ENCODE data around the gene ANKRD11.
"Not testable (repeated sequence)": the region's sequence is repeated elsewhere in the genome, so short reads cannot be mapped to it uniquely, and the experiment has no call there.

The ANKRD11 gene

DNA sequence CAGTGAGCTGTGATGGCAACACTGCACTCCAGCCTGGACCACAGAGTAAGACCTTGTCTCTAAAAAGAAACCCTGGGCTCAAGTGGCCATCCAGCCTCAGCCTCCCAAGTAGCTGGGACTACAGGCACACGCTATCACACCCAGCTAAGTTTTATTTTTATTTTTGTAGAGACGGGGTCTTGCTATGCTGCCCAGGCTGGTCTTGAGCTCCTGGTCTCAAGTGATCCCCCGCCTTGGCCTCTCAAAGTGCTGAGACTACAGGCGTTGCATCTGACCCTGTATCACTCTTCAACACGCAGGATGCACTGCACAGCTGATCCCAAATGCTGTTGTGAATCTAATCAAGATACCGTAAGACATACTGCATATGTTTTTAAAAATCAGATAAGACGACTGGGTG lies 23.0 kb downstream of the ANKRD11 start:
- Histone ChIP-seq H3K36me3 (ENCODE audit: control insufficient read depth, insufficient read depth, low read length) (no peaks in the 10 kb centered on the region), H3K4me1 (ENCODE audit: control insufficient read depth, insufficient read depth, low read length, poor library complexity, severe bottlenecking) (peaks cover 29% of the 10 kb centered on the region), H3K4me3 (ENCODE audit: insufficient read depth, low read depth, low read length, poor library complexity, severe bottlenecking) (no peak overlapping the region), H3K27ac (ENCODE audit: insufficient read depth, low read length, poor library complexity, severe bottlenecking) (no peak overlapping the region), H3K27me3 (replicated peaks; ENCODE audit: control insufficient read depth, insufficient read depth, low read length, poor library complexity, severe bottlenecking) (no peaks in the 10 kb centered on the region), H3K9me3 (ENCODE audit: control insufficient read depth, low read length) (no peaks in the 10 kb centered on the region)
- DNase-seq, result no peak

DNA sequence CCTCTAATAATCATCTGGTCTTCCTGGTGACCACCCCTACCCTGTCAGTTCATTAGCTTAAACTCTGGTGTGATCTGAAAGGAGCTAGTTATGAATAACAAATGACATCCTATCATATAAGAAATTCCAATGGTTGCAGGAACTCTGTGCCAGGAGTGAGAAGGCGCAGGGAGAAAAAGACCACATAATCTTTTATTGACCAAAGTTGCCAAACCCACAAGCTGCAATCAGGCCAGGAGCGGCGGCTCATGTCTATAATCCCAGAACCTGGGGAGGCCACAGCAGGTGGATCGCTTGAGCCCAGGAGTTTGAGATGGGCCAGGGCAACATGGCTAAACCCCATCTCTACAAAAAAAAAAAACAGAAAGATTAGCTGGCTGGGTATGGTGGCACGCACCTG lies 23.4 kb downstream of the ANKRD11 start:
- no peak for DNase-seq
- Histone ChIP-seq H3K27me3 (replicated peaks; ENCODE audit: control insufficient read depth, insufficient read depth, low read length, poor library complexity, severe bottlenecking) (no peaks in the 10 kb centered on the region), H3K4me3 (ENCODE audit: insufficient read depth, low read depth, low read length, poor library complexity, severe bottlenecking) (no peak overlapping the region), H3K9me3 (ENCODE audit: control insufficient read depth, low read length) (no peaks in the 10 kb centered on the region), H3K36me3 (ENCODE audit: control insufficient read depth, insufficient read depth, low read length) (no peaks in the 10 kb centered on the region), H3K4me1 (ENCODE audit: control insufficient read depth, insufficient read depth, low read length, poor library complexity, severe bottlenecking) (peaks cover 24% of the 10 kb centered on the region), H3K27ac (ENCODE audit: insufficient read depth, low read length, poor library complexity, severe bottlenecking) (no peak overlapping the region)

DNA sequence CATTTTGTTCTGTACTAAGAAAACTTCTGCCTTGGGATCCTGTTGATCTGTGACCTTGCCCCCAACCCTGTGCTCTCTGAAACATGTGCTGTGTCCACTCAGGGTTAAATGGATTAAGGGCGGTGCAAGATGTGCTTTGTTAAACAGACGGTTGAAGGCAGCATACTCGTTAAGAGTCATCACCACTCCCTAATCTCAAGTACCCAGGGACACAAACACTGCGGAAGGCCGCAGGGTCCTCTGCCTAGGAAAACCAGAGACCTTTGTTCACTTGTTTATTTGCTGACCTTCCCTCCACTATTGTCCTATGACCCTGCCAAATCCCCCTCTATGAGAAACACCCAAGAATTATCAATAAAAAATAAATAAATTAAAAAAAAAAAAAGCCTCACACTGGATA lies 27.0 kb downstream of the ANKRD11 start:
- not testable (repeated sequence) for H3K27ac ChIP-seq (ENCODE audit: insufficient read depth, low read length, poor library complexity, severe bottlenecking); H3K4me3 ChIP-seq (ENCODE audit: insufficient read depth, low read depth, low read length, poor library complexity, severe bottlenecking); DNase-seq; H3K36me3 ChIP-seq (ENCODE audit: control insufficient read depth, insufficient read depth, low read length); H3K27me3 ChIP-seq (replicated peaks; ENCODE audit: control insufficient read depth, insufficient read depth, low read length, poor library complexity, severe bottlenecking); H3K9me3 ChIP-seq (ENCODE audit: control insufficient read depth, low read length)
- H3K4me1 ChIP-seq (ENCODE audit: control insufficient read depth, insufficient read depth, low read length, poor library complexity, severe bottlenecking), result peaks cover 13% of the 10 kb centered on the region

DNA sequence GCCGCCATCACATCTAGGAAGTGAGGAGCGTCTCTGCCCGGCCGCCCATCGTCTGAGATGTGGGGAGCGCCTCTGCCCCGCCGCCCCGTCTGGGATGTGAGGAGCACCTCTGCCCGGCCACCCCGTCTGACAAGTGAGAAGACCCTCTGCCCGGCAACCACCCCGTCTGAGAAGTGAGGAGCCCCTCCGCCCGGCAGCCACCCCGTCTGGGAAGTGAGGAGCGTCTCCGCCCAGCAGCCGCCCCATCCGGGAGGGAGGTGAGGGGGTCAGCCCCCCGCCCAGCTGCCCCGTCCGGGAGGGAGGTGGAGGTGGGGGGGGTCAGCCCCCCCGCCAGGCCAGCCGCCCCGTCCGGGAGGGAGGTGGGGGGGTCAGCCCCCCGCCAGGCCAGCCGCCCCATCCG lies 27.7 kb downstream of the ANKRD11 start:
- not testable (repeated sequence) for H3K27ac ChIP-seq (ENCODE audit: insufficient read depth, low read length, poor library complexity, severe bottlenecking); H3K4me3 ChIP-seq (ENCODE audit: insufficient read depth, low read depth, low read length, poor library complexity, severe bottlenecking); DNase-seq; H3K9me3 ChIP-seq (ENCODE audit: control insufficient read depth, low read length); H3K36me3 ChIP-seq (ENCODE audit: control insufficient read depth, insufficient read depth, low read length); H3K27me3 ChIP-seq (replicated peaks; ENCODE audit: control insufficient read depth, insufficient read depth, low read length, poor library complexity, severe bottlenecking)
- peaks cover 13% of the 10 kb centered on the region for H3K4me1 ChIP-seq (ENCODE audit: control insufficient read depth, insufficient read depth, low read length, poor library complexity, severe bottlenecking)

DNA sequence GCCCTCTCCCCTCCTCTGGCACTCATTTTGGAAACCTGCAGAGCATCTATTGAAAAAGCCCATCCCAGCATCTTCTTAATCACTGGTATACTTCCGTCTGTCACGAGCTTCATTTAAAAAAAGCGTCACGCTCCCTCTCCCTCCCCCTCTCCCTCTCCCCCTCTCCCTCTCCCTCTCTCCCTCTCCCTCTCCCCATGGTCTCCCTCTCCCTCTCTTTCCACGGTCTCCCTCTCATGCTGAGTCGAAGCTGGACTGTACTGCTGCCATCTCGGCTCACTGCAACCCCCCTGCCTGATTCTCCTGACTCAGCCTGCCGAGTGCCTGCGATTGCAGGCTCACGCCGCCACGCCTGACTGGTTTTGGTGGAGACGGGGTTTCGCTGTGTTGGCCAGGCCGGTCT lies 28.5 kb downstream of the ANKRD11 start:
- H3K4me1 ChIP-seq (ENCODE audit: control insufficient read depth, insufficient read depth, low read length, poor library complexity, severe bottlenecking); H3K36me3 ChIP-seq (ENCODE audit: control insufficient read depth, insufficient read depth, low read length); H3K27ac ChIP-seq (ENCODE audit: insufficient read depth, low read length, poor library complexity, severe bottlenecking); H3K9me3 ChIP-seq (ENCODE audit: control insufficient read depth, low read length); H3K27me3 ChIP-seq (replicated peaks; ENCODE audit: control insufficient read depth, insufficient read depth, low read length, poor library complexity, severe bottlenecking); DNase-seq; H3K4me3 ChIP-seq (ENCODE audit: insufficient read depth, low read depth, low read length, poor library complexity, severe bottlenecking): not testable (repeated sequence)

DNA sequence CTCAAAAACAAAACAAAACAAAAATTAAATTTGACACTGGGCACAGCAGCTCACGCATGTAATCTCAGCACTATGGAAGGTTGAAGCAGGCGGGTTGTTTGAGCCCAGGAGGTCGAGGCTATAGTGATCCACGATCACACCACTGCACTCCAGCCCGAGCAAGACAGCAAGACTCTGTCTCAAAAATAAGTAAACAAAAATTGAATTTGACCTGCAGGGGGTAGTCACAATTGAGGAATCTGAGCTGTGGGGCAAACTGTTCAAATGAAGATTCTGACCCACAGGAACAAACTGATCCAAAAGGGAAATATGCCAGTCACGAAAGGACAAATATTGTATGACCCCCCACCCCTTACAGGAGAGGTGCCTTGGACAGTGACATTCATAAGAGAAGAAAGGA lies 29.8 kb downstream of the ANKRD11 start:
- H3K27me3 ChIP-seq (replicated peaks; ENCODE audit: control insufficient read depth, insufficient read depth, low read length, poor library complexity, severe bottlenecking), result no peaks in the 10 kb centered on the region
- no peak overlapping the region for H3K4me3 ChIP-seq (ENCODE audit: insufficient read depth, low read depth, low read length, poor library complexity, severe bottlenecking)
- H3K36me3 ChIP-seq (ENCODE audit: control insufficient read depth, insufficient read depth, low read length), result peaks cover 5% of the 10 kb centered on the region
- H3K4me1 ChIP-seq (ENCODE audit: control insufficient read depth, insufficient read depth, low read length, poor library complexity, severe bottlenecking), result peaks cover 9% of the 10 kb centered on the region
- H3K27ac ChIP-seq (ENCODE audit: insufficient read depth, low read length, poor library complexity, severe bottlenecking), result no peak overlapping the region
- DNase-seq, result no peak
- H3K9me3 ChIP-seq (ENCODE audit: control insufficient read depth, low read length), result no peaks in the 10 kb centered on the region

DNA sequence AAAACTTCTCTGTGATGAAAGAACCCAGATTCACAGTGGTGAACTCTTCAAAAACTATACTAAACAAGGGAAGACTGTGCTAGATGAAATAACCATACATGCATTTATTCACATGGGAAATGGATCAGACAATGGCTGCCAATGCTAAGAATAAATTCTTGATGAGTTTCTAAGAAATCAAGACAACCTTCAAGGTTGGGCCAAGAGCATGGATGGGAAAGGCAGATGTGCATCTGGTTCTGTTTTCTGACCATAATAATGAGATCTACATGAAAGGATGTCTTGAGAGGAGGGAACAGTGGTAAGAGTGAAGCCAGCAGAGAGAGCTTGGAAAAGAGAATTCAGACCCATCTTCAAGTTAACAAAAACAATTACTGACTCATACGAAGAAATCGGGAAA lies 31.4 kb downstream of the ANKRD11 start:
- Histone ChIP-seq H3K27me3 (replicated peaks; ENCODE audit: control insufficient read depth, insufficient read depth, low read length, poor library complexity, severe bottlenecking) (no peaks in the 10 kb centered on the region), H3K36me3 (ENCODE audit: control insufficient read depth, insufficient read depth, low read length) (peaks cover 5% of the 10 kb centered on the region), H3K4me1 (ENCODE audit: control insufficient read depth, insufficient read depth, low read length, poor library complexity, severe bottlenecking) (peaks cover 16% of the 10 kb centered on the region), H3K9me3 (ENCODE audit: control insufficient read depth, low read length) (no peaks in the 10 kb centered on the region), H3K27ac (ENCODE audit: insufficient read depth, low read length, poor library complexity, severe bottlenecking) (no peak overlapping the region), H3K4me3 (ENCODE audit: insufficient read depth, low read depth, low read length, poor library complexity, severe bottlenecking) (no peak overlapping the region)
- DNase-seq, result no peak

DNA sequence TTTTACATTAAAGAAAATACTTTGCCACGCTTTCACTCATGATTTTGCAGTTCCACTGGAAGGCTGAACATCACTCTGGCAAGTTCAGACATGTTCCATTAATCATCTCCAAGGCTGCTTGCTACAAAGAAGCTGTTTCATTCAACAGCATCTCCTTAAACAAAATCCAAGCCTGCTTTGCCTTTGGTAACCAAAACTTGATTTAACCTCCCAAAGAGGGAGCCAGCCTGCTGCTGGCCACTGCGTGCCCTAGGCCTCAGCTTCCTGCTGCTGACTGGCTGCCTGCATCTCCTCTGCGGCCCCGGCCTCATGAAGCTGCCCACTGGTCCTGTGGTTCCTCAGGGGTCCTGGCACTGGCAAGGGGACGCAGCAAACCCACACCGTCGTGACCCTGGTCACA lies 31.8 kb downstream of the ANKRD11 start:
- Histone ChIP-seq H3K4me3 (ENCODE audit: insufficient read depth, low read depth, low read length, poor library complexity, severe bottlenecking) (no peak overlapping the region), H3K9me3 (ENCODE audit: control insufficient read depth, low read length) (no peaks in the 10 kb centered on the region), H3K4me1 (ENCODE audit: control insufficient read depth, insufficient read depth, low read length, poor library complexity, severe bottlenecking) (peaks cover 20% of the 10 kb centered on the region), H3K27ac (ENCODE audit: insufficient read depth, low read length, poor library complexity, severe bottlenecking) (no peak overlapping the region), H3K36me3 (ENCODE audit: control insufficient read depth, insufficient read depth, low read length) (peaks cover 5% of the 10 kb centered on the region), H3K27me3 (replicated peaks; ENCODE audit: control insufficient read depth, insufficient read depth, low read length, poor library complexity, severe bottlenecking) (no peaks in the 10 kb centered on the region)
- no peak for DNase-seq

DNA sequence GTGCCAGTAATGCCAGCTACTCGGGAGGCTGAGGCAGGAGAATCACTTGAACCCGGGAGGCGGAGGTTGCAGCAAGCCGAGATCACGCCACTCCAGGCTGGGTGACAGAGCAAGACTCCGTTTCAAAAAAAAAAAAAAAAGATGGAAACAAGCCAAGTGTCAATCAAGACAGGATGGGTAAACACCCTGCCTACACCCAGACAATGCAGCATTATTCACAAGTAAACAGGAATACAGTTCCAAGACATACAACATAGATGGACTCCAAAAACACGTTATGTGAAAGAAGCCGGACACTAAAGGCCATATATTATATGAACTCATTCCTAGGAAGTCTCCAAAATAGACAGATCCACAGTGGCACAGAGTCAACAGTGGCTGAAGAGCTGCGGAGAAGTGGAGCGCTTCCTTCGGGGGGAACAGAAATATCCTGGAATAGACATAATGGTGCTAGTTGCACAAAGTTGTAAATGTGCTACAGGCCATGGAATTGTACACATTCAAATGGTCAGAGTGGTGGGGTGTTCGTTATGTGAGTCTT lies 33.9 kb downstream of the ANKRD11 start:
- DNase-seq, result no peak
- H3K36me3 ChIP-seq (ENCODE audit: control insufficient read depth, insufficient read depth, low read length), result peaks cover 5% of the 10 kb centered on the region
- no peaks in the 10 kb centered on the region for H3K27me3 ChIP-seq (replicated peaks; ENCODE audit: control insufficient read depth, insufficient read depth, low read length, poor library complexity, severe bottlenecking)
- H3K4me1 ChIP-seq (ENCODE audit: control insufficient read depth, insufficient read depth, low read length, poor library complexity, severe bottlenecking), result peaks cover 36% of the 10 kb centered on the region
- no peaks in the 10 kb centered on the region for H3K9me3 ChIP-seq (ENCODE audit: control insufficient read depth, low read length)
- no peak overlapping the region for H3K4me3 ChIP-seq (ENCODE audit: insufficient read depth, low read depth, low read length, poor library complexity, severe bottlenecking)
- no peak overlapping the region for H3K27ac ChIP-seq (ENCODE audit: insufficient read depth, low read length, poor library complexity, severe bottlenecking)

DNA sequence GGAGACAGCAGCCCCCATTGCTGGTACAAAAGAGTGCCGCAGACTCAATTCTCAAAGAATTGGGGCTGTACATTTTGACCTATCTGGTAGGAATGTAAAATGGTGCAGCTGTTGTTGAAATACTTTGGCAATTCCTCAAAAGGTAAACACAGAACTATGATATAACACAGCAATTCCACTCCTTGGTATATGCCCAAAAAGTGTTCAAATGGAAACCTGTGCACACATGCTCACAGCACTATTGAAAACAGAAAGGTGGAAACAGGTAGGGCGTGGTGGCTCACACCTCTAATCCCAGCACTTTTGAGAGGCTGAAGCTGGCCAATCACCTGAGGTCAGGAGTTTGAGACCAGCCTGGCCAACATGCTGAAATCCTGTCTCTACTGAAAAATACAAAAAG lies 34.7 kb downstream of the ANKRD11 start:
- peaks cover 5% of the 10 kb centered on the region for H3K36me3 ChIP-seq (ENCODE audit: control insufficient read depth, insufficient read depth, low read length)
- H3K9me3 ChIP-seq (ENCODE audit: control insufficient read depth, low read length), result no peaks in the 10 kb centered on the region
- peaks cover 42% of the 10 kb centered on the region for H3K4me1 ChIP-seq (ENCODE audit: control insufficient read depth, insufficient read depth, low read length, poor library complexity, severe bottlenecking)
- DNase-seq, result no peak
- H3K27me3 ChIP-seq (replicated peaks; ENCODE audit: control insufficient read depth, insufficient read depth, low read length, poor library complexity, severe bottlenecking), result no peaks in the 10 kb centered on the region
- no peak overlapping the region for H3K4me3 ChIP-seq (ENCODE audit: insufficient read depth, low read depth, low read length, poor library complexity, severe bottlenecking)
- no peak overlapping the region for H3K27ac ChIP-seq (ENCODE audit: insufficient read depth, low read length, poor library complexity, severe bottlenecking)

DNA sequence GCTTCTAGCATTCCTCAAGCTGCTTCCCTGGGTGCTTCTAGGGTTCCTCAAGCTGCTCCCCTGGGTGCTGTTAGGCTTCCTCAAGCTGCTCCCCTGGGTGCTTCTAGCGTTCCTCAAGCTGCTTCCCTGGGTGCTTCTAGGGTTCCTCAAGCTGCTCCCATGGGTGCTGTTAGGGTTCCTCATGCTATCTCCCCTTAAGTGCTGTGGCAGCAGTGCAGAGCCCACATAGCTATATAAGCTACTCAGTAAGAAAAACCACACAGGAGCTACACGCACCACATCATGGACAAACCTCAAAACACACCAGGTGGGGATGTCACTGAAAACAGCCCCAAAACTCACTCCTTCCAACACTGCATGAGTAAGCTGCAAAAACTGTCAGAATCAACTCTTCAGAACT lies 35.2 kb downstream of the ANKRD11 start:
- Histone ChIP-seq H3K27ac (ENCODE audit: insufficient read depth, low read length, poor library complexity, severe bottlenecking) (no peak overlapping the region), H3K9me3 (ENCODE audit: control insufficient read depth, low read length) (no peaks in the 10 kb centered on the region), H3K36me3 (ENCODE audit: control insufficient read depth, insufficient read depth, low read length) (peaks cover 5% of the 10 kb centered on the region), H3K4me3 (ENCODE audit: insufficient read depth, low read depth, low read length, poor library complexity, severe bottlenecking) (no peak overlapping the region), H3K27me3 (replicated peaks; ENCODE audit: control insufficient read depth, insufficient read depth, low read length, poor library complexity, severe bottlenecking) (no peaks in the 10 kb centered on the region), H3K4me1 (ENCODE audit: control insufficient read depth, insufficient read depth, low read length, poor library complexity, severe bottlenecking) (peaks cover 43% of the 10 kb centered on the region)
- no peak for DNase-seq

Measured in effector memory CD4-positive, alpha-beta T cell (primary cell).